NCI-H2171 treated with DMSO at 0.1 percent for 48 hours (cell line): ENCODE data around the gene PSMA5.
"Not testable (repeated sequence)": the region's sequence is repeated elsewhere in the genome, so short reads cannot be mapped to it uniquely, and the experiment has no call there.

Source experiments
- DNase-seq: peaks from one replicate; lab custom pipeline; 2025; lab: John Stamatoyannopoulos, UW

The PSMA5 gene

DNA sequence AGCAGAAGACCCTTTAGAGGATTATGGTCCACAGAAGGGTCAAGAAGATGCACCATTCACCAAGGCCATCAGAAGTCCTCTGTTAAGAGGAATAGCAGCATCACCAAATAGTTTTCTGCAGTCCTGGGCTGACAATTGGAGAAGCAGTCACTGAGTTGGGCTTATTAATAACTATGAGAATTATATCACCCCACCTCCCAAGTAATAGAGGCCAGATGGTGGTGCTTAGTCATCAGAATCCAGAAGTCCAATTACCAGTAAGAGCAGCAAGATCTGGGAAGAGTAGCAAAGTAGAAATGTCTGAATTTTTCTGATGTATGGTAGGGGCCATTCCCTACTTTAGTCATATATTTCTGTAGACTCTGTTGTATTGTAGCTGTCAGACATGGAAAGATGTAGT is 6.1 kb upstream of the PSMA5 start:
- DNase-seq: no peak

DNA sequence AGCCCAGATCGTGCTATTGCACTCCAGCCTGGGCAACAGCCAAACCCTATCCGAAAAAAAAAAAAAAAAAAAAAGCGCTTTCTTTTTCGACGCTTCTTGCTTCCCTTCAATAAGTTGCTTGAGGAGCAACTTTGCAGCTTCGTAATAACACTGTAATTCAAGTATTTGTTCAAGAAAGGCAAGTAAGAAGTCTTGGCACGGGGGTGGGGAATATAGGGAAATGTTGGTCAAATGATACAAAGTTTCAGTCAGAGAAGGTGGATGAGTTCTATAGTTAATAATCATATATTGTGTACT is 871 bp upstream of the PSMA5 start:
- DNase-seq: no peak

DNA sequence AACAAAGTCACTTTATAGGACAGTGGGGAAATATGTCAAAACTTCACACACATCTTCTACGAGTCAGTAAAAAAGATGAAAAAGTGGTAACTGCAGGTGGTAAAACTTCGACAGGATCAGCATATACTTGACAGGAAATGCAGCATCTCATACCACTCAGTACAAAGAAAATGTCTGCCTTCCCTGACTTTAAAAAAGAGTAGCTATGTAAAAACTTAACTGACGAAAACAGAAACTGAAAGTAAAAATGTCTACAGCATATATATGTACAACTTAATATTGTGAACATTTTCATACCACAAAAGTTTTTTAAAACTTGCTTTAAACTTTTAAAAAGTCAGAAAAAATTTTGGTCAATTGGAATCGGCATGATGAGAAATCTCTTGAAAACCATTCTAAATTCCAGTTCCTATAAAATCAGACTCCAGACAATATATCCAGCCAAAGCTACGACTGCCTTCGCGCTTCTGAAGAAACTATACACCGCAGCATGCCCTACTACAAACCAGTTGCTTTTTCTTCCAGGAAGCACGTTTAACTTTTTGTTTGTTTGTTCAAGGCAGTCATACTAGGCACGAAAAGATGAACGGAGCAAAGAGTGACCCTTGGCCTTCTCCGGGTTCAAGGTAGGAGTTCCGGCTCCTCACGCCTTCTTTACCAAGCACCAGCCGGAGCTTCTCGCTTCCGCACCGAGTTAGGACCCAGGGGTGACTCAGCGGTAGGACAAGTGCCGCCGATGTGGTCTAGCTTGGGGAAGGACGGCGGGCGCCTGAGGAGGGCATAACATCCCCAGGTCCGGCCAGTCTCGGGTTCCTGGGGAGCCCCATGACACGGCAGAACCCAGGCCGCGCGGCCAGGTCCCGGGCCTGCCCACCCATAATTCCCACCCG is 612 bp downstream of the PSMA5 start:
- peak; percentile 42 for DNase-seq

DNA sequence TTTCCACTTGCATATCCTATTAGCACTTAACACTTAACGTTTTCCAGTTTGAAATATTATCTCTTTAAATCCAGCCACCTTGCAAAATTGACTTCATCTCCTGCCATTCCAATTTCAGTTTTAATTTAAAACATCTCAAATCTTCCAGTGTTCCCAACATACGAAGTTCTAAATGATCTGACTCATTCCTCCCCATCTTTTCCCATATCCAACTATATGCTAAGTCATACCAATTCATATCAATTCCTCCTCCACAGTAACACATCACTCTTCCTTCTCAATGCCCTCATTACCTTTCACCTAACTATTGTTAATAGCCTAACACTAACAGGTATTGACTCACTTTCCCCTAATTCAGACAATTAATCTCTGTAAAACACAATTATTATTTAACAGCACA is 2.8 kb downstream of the PSMA5 start:
- no peak for DNase-seq

DNA sequence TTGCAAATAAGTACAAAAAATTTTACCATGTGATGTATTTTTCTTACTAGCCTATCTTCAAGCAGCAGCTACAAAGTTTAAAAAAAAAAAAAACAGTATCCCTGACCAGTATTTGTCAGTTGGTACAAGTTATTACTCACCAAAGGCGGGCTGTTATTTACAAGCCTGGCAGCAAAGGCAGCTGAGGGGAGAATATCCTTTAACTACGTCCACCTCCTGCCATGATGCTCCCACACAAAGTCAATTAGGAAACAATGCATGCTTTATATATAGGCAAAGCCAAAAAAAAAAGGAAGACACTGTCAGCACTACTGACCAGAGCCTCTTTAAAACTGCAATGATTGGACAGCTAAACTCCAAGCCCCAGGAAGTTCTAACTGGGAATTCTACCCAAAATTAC is 13.7 kb downstream of the PSMA5 start:
- no peak for DNase-seq

DNA sequence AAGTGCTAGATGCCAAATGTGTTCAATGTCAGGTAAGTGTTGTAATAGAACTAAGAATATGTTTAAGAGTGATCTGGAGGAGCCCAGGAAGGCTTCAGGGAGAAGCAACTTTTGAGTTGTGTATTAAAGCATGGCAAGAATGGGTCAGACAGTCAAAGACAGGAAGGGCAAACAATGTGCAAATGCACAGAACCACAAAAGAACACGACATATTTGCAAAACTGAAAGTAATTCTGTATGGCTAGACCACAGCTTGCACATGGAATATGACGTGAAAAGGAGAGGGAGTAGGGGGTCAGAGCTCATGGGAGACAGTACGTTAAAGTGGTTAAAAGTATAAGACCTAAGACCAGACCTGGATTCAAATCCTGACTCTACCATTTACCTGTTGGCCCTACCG is 21.4 kb downstream of the PSMA5 start:
- DNase-seq: no peak

DNA sequence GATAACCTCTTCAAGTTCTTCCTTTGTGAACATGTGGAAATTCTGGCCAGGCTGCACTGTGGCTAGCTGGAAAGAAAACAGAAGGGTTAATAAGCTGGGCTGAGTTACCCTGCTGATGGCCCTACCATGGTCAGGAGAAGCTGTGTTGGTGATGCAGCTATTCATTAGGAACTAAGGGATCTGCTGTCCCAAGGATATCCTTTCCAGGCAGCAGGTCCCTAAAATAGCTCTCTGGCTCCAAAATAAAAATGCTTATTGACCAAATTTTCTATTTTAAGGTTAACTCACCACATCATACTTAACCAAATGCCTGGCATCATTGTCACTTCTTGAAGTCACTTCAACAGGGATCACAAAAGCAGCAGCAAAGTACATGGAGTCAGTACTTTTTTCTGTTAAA is 24.2 kb downstream of the PSMA5 start:
- DNase-seq: no peak

DNA sequence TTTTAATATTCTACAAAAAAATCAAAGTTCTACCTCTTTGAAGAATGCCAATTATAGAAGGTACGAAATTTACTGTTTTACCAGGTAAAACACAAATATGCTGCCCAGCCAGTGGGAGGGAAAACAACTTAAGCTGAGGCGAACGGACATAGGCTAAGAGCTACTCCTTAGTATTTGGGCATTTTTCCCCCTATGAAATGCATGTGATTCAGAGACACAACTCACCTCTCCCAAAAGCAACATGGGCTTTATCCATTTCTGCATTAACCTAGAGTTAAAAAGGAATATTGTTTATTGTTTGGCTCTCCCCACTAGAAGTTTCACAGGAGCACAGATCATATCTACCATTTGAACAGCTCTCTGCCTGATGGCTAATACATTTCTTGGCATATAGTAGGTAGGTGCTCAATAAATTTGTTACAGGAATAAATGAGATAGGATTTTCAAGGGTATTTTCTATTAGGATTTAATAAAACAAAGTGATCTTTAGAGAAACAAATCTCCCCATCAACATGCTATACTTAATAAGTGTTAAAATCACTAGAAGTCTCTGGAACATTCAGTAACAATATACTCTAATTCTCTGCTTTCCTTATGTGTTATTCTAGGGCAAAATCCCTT is 26.1 kb downstream of the PSMA5 start:
- no peak for DNase-seq

DNA sequence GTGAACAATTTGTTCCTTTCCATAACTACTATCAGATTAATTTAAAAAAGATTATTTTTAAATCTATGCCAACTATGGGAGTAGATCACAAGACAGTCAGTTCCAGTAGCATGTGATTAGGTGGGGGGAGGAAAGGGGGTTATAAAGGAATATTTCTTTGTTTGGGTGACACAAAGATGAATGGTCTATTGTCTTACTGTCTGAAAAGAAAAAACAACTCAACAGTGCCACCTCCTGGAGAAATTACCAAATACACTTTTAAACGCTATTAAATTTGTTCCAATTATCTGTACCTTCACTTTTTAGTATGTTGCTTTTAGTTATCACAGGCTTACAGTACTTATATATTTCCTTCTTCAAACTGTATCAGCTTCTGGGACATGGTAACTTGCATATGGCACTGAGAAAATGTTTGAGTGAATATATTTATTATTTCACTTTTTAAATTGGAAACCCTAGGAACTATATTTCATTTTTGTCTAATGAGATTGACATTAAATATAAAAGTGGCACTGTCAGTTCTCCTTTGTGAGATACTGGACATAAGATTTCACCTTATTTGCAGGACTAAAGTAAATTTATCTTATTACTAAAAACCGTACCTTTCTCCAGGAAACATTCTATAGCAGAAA is 26.8 kb downstream of the PSMA5 start:
- peak; percentile 82 for DNase-seq

DNA sequence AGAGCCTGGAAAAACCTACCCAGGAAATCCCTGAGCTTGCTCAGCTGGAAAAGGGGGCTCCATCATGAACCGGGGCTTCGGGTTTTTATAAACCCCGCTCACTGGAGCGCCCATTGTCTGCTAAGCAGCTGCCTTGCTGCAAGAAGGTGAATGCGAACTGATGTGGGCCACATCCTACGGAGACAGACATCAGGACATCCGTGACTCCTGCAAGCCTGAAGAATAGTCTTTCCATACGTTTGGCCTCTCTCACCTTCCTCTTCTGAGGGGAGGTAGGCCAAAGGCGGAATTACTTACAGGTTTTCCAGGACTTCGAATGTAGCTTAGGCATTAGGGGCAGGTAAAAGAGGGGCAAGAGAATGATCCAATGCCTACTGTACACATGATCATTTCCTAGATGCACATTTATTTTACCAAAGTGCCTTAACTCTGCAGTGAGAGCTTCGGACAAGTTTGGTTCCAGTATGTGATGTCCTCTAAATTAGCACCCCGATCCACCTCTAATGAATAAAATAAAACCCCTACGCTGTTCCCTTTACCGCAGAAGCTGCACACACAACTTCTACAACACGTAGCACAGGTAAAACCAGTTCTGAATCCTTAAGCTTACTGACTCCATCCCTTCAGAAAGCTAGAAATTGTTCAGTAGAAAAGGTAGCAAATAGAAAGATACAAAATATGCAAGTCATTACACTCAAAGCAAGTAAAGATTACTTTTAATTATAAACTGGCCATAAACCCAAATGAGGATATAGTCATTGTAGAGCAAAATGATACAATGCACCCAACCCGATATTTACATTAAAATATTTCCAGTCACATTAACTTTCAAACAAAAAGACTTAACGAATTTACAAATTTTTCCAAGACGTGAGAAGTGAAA is 27.7 kb downstream of the PSMA5 start:
- no peak for DNase-seq

DNA sequence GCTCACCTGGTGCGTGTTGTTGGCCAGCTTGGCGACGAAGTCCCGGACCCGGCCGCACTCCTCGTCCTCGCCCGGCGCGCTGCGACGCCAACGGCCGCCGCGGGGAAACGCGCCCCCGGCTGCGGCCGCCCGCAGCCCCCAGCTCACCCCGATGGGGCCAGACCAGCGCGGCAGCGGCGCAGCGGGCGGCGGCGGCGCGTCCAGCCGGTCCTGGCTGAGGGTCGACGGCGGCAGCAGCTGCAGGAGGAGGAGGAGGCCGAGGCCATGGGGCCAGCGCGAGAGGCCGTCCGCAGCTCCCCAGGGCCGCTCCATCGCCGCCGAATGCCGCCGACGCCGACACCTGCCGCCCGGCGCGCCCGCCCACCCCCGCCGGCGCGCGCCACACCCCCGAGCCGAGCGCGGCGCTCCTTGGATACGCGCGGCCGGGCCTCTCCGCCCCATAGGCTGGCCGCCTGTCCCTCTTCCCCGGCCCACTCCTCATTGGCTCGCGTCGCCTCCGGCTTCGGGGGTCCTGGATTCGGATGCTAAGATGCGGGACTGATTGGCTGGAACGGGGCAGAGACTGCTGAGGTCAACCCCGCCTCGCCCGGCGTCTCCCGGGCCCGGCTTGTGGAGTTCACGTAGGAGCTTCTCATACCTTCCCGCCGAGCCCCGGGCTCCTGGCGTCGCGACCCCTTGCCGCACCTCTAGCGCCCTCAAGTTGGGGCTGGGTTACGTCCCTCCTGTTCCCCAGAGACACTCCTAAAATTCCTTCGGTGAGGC is 28.5 kb downstream of the PSMA5 start, which contains the start of gene SORT1:
Gene SORT1, minus strand, starts transcription at position 338 of the 762 bp plus-strand sequence. Its CDS starts 26 bp downstream, at position 312.
- peak; percentile 98 for DNase-seq

DNA sequence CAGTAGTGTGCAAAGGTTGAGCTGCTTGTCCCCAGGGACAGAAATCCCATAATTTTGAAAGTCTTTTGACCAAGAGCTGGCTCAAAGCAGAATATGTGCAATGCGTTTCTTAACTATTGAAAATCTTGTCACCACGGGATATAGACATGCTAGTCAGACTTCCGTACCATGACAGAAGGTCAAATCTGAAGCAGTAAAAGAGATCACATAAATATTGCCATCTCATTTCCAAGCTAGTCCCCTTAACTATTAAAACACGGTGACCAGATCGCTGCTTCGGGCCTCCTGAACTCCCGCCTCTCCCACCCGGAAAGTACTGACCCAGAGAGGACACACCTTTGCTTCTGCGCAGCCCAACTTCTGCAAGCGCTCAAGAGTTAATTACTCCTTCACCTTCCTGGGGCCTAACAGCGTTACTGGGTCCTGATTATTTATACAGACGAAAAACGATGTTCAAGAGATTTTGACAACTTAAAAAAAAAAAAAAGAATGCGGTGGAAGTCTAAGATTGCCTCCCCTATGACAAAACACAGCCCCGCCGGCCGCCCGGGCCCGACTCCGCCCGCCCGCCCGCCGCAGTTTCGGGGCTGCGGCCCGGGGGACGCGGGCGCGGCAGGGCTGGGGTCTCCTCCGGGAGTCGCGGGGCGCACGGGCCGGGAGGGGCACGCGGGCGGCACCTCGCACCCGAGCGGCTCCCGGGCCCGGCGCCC is 29.2 kb downstream of the PSMA5 start:
- peak; percentile 21 for DNase-seq

DNA sequence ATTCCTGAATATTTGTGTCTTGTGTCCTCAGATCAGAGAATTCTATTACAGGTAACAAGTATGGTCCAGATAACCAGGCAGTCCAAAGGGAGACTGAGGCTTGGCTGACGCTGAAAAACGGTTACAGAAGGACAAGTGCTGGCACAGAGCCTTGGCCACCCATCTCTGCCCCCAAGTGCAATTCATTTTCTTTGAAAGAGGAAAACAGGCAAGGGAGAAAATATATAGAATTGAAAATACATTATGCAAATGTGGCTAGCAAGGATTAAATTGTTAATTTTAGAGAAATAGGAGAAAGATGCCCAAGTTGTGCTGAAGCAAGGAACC is 29.8 kb downstream of the PSMA5 start:
- DNase-seq: no peak

DNA sequence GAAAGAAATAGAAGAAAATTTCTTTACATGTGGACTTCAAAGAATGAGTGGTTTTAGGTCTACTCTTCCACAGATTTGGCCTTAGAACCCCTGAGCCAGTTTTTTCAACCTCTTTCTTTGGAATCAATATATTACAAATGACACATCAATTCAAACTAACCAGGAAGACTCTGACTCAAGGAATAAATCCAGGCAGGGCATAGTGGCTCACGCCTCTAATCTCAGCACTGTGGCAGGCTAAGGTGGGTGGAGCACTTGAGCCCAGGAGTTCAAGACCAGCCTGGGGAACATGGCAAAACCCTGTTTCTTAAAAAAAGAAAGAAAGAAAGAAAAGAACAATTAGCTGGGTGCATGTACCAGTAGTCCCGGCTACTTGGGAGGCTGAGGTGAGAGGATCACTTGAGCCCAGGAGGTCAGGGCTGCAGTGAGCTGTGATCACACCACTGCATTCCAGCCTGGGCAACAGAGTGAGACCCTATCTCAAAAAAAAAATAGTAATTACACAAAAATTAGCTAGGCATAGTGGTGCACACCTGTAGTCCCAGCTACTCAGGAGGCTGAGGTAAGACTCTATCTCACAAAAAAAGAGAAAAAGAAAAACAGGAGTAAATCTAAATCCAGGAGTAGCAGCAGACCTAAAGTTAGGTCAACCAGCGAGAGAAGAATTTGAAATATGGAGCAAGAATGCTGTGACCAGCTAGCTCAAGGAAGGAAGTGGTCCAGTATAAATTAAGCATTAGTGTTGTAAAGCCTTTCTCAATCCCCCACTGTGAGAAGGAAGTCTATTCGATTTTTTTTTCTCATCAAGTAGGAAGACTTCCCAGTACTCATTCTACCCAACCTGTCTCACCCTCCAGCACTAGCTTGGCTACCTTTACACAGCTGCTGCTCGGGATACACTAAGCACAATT is 30.4 kb downstream of the PSMA5 start:
- no peak for DNase-seq

DNA sequence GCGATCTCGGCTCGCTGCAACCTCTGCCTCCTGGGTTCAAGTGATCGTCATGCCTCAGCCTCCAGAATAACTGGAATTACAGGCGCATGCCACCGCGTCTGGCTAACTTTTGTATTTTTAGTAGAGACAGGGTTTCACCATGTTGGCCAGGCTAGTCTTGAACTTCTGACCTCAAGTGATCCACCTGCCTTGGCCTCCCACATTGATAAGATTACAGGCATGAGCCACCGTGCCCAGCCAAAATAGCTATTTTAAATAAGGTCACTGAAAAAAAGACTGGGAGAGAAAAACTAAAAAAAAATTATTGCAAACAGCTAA is 31.0 kb downstream of the PSMA5 start:
- not testable (repeated sequence) for DNase-seq

DNA sequence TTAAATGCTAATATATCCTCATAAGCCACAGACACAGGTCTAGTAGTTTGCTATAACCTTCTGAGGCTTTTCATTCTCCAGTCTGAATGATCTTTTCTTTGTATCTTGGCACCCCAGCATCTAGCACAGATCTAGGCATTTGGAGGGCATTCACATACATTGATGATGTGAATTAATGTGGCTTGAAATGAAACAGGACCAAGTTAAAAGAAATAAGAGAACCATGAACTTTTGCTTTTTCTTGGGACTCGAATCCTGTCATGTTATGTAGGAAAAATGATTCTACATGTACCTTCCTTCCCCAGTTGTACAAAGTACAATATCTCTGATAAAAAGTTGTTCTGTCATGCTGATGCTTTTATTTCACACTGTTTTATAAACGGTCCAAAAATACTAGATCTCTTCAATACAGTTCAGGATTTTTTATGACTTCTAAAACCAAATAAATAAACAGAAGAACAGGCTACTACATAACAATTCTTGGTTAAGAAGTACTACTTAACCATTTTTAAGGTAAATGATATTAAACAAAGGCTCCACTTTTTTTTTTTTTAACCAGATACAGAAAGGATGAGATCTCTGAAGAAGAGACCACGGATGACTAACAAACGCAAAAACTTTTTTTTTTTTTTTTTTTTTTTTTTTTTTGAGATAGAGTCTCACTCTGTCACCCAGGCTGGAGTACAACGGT is 31.5 kb downstream of the PSMA5 start:
- DNase-seq: no peak

DNA sequence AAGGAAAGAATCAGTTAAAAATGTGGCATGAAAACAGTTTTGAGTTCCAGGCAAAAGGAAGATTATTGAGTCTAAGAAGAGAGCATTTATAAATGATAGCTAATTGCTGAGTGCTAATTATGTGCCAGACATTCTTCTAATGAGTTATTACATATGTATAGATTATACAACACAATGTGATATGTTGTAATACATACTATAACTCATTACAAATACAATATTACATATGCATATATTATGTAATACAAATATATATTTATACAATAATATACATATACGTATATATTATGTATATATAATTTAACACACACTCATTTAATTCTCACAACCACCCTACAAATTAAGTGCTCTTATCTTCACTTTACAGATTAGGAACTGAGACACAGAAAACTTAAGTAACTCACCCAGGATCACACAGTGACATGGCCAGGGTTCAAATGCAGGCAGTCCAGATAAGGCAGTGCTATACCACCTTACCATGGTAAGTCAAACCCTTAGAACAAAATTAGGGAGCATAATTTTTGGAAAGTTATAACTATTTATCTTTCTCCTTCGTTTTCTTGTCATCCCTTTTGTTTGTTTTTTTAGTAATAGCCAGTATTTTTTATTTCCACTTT is 32.5 kb downstream of the PSMA5 start:
- no peak for DNase-seq

DNA sequence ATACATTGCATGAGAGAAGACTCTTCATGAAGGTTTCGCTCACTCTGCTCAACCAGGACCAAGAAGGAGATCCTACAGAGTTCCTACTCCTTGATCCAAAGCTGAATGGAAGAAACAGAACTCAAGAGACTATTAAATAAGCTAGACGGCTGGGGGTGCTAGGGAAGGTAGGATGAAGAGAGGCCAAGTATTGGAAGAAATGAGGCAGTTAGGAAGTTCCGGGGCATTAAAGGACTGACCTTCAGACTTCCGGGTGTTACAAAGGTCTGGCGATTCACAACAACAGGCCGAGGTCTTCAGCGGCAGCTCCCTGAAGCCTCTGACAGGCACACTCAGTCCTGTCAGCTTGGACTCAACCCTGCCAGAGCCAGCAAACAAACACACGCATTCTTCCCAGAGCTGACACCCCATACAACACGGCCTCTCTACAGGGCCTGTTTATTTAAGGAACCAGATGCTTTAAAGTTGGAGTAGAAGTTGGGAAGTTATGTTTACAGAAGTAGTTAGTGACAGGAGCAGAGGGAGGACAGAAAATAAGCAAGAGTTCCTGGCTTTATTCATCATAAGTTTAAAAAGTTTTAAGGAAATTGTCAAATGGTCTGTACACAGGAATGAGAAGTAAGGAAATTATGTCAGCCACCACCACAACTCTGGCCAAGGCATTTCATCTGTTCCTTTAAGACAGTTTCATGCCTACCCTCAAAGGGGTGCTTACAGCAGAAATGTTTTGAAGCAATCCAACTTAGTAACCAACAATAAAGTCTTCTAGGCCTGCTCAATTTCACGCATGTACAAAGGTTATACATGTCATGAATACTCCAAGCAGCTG is 33.2 kb downstream of the PSMA5 start:
- no peak for DNase-seq
